SHP77 treated with DMSO at 0.1 percent for 48 hours (cell line): ENCODE measurements around the gene DHX35.

Source experiments
- DNase-seq: peaks from one replicate; lab custom pipeline; 2025; lab: John Stamatoyannopoulos, UW

DHX35 gene, protein sequence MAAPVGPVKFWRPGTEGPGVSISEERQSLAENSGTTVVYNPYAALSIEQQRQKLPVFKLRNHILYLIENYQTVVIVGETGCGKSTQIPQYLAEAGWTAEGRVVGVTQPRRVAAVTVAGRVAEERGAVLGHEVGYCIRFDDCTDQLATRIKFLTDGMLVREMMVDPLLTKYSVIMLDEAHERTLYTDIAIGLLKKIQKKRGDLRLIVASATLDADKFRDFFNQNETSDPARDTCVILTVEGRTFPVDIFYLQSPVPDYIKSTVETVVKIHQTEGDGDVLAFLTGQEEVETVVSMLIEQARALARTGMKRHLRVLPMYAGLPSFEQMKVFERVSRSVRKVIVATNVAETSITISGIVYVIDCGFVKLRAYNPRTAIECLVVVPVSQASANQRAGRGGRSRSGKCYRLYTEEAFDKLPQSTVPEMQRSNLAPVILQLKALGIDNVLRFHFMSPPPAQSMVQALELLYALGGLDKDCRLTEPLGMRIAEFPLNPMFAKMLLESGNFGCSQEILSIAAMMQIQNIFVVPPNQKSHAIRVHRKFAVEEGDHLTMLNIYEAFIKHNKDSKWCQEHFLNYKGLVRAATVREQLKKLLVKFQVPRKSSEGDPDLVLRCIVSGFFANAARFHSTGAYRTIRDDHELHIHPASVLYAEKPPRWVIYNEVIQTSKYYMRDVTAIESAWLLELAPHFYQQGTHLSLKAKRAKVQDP

DNA sequence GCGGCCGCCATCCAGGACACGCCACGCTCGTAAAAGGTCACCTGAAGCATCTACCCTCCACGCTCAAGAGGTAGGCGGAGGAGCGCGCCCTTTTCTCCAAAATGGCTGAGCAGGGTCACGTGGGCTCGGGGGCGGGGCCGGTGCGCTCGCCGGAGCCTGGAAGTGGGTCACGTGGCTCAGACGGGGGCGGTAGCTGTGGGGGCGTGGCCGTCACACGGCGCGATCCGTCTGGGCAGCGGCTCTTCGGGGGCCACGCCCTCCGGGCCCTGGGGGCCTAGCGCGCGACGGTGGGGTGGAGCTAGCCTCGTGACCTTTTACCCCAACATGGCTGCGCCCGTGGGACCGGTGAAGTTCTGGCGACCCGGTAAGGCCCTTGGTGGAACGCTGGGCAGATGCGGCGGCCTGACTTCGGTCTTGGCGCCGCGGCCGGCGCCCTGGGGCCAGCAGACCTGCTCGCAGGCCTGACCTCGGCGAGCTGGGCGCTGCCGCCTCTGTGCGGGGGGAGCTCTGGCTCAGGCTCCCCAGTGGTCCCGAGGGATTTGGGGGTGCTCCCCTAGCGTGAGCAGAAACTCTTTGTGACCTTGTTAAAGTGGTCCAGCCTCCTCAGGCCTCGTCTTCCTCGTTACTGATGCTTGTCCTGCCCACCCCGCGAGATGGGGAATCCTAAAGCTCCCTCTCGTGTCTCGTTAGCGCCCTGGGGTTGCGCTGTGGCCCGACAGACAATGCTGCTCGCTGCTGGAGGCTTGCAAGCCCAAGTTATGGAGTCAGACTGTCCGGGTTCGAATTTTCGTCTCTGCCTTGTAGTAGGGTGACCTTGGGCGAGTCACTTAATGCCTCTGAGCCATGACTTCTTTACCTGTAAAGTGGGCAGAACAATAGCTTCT is at the start of gene DHX35:
Gene DHX35, plus strand, starts transcription at position 301 of the 884 bp plus-strand sequence. Its CDS starts 24 bp downstream, at position 325.
- DNase-seq: peak; percentile 67

DNA sequence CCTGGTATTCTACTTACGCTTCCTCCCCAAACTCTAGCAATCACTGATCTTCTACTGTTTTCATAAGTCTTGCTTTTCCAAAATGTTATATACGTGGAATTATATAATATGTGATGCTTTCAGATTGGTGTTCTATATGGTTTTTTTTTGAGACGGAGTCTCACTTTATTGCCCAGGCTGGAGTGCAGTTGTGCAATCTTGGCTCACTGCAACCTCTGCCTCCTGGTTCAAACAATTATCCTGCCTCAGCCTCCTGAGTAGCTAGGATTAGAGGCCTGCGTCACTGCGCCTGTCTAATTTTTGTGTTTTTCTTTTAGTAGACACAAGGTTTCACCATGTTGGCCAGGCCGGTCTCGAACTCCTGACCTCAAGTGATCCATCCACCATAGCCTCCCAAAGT is 46.8 kb upstream of the DHX35 start:
- no peak for DNase-seq

DNA sequence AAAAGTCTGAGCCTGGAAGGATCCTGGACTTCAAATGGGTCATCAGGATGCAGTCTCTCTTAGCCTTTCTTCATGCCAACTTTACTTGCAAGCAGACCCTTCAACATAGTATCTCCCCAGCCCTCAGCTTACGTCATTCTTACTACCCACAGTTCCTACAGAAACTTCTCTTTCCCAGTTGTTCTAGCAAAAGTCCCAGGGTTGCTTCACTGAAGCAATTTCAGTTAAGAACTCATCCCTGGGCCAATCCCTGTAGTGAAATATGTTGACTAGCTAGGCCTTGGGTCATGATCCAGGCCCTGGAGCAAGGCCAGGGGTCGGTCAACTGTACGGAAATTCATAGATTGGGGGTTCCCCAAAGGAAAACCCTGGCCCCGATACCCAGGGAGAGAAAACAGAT is 44.5 kb upstream of the DHX35 start:
- DNase-seq: no peak

DNA sequence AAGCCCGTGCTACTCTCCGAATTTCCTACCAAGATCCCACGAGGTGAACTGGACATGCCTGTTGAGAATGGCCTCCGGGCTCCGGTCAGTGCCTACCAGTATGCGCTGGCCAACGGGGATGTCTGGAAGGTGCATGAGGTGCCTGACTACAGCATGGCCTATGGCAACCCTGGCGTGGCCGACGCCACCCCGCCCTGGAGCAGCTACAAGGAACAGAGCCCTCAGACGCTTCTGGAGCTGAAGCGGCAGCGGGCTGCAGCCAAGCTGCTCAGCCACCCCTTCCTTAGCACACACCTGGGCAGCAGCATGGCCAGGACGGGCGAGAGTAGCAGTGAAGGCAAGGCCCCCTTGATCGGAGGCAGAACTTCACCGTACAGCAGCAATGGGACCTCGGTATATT is 44.0 kb upstream of the DHX35 start:
- DNase-seq: no peak

DNA sequence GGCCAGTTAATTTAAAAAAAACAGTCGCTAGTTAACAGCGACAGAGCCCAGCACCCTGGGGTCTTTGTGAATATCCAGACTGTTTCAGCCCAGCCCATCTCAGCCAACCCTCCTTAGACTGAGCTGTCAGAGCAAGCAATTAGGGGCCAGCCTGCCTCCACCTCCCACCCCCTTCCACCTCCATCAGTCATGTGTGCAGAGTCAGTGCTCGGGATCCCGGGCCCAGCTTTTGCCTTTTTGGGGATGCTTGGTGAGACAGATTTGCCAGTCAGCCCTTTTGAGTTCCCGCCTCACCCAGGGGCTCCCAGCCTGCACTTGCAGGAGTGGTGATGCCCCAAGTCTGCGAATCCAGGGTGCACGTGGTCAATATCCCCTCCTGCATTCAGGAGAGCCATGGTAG is 42.5 kb upstream of the DHX35 start:
- no peak for DNase-seq

DNA sequence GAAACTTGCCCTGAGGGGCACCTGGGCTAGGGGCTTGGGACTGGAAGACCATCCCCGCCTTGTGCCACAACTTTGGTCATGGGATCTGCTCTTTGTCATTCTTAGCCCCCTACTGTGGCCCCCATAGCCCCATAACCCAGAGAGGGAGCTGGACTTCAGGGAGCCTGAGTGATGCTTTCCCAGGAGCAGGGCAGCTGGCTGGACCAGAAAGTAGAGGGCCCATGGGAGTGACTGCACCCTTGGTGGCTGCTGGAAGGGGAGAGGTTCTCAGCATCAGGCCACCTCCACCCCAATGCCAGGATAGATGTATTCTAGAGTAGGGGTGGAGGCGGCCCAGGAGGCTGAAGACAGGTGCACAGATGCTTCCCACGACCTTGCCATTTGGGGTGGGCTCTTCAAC is 41.7 kb upstream of the DHX35 start:
- DNase-seq: no peak

DNA sequence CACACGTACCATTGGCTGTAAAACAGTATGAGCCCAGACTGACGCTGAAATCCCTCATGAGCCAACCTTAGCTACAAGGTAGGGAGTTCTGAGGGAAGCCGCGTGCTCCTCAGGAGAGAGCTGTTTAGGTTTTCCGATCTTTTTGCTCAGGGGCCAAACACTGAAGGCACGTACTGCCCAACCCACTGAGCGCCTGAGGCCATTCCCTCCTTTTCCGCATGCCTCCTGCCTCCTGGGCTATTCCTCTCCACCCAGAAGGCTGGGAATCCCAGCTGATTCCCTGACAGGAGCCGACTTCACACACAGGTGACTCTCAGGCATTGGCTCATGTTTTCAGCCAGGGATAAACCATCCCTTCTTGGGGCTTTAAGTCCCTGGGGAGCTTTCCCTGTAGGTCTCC is 41.3 kb upstream of the DHX35 start:
- no peak for DNase-seq

DNA sequence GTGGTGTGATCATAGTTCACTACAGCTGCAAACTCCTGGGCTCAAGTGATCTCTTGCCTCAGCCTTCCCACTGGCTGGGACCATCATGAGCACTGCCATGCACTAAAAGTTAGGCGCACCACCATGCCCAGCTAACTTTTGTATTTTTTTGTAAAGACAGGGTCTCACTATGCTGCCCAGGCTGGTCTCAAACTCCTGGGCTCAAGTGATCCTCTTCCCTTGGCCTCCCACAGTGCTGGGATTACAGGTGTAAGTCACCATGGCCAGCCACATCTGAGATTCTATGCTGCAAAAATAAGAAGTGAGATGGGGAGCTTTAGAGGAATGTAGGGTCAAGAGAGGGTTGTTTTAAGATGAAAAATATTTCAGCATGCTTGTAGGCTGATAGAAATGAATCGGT is 37.4 kb upstream of the DHX35 start:
- no peak for DNase-seq

DNA sequence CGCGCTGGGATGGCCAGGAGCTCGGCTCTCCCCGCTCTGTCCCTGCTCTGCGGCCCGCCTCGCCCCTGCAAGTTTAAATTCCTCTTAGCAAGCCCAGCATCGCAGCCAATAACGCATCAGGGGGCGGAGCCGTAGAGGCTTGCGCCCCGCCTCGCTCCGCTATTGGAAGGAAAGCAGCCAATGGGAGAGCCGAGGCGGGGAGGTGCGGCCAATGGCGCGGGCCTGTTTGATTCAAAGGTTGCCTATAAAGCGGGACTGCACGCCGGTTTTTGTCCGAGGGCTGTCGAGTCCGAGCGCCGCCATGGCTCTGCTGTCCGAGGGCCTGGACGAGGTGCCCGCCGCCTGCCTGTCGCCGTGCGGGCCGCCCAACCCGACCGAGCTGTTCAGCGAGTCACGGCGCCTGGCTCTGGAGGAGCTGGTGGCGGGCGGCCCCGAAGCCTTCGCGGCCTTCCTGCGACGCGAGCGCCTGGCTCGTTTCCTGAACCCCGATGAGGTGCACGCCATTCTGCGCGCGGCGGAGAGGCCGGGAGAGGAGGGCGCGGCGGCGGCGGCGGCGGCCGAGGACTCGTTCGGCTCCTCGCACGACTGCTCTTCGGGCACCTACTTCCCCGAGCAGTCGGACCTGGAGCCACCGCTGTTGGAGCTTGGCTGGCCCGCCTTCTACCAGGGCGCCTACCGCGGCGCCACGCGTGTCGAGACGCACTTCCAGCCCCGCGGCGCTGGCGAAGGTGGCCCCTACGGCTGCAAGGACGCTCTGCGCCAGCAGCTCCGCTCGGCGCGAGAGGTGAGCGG is 35.8 kb upstream of the DHX35 start, which contains the start of gene FAM83D:
Gene FAM83D, plus strand, starts transcription at position 276 of the 792 bp plus-strand sequence. Its CDS starts 26 bp downstream, at position 302.
- DNase-seq: peak; percentile 96

DNA sequence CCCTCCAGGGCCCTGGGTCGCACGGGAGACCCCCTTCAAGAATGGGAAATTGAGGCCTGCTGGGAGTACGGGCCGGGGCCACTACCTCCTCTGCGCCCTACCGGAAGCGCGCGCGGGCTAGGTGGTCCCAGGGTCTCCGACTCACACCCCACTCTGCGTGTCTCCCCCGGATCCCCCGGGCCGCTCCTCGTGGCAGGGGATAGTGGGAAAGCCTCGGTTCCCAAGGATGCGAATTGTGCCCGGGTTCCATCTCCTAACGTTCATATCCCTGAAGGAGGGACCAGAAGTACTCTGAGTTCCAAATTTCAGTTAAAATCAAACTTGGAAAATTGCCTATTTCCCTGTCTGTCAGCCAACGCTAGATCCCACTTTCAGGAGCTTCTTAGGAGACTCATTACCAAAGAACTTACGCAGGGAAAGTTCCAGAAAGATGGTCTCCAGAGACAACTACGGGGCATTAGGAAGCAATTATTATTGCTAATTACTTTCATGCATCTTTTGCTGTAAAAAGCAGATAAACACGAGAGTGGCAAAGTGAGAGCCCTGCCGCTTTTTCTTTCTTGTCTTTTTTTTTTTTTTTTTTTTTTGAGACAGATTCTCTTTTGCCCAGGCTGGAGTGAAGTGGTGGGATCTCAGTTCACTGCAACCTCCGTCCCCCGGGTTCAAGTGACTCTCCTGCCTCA is 35.1 kb upstream of the DHX35 start:
- DNase-seq: no peak

DNA sequence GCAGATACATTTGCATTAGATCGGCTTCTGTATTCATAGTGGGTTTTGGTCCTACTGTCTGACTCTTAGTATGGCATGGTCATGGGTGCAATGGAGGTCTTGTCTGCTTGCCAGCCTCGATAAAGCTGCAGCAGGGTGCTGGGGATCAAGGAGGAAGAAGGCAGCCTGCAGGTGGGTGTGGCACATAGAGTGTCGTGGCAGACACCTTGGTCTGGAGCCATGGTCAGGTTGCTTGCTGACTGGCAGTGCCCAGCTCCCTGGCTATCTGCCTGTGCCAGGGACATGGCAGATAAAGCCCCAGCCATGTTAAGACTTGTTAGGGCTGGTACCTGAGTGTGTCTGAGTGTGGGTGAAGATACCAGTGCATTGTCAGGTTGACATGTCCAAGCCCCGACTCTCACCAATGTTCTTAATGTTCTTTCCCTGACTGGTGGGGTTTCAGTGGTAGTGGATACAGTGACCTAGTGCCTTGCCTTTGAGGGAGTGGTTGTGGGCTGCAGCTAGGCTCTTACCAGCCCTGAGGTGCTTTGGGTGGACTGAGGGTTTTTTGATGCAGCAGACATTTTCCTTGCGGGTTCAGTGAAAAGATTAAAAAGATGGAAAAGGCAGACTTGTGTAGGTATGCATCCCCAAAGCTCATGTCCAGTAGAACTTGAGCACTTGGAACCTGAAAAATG is 34.1 kb upstream of the DHX35 start:
- DNase-seq: no peak

DNA sequence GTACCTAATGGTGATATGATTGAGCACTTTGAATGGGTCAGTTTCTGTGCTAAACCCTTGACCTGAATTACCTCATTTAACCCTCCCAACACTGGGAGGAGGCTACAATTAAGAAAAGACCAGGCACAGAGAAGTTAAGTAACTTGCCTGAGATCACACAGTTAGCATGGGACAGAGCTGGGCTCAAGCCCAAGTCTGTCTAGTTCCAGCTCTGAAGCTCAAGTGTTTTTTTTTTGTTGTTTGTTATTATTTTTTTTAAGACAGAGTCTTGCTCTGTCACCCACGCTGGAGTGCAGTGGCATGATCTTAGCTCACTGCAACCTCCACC is 31.9 kb upstream of the DHX35 start:
- no peak for DNase-seq

DNA sequence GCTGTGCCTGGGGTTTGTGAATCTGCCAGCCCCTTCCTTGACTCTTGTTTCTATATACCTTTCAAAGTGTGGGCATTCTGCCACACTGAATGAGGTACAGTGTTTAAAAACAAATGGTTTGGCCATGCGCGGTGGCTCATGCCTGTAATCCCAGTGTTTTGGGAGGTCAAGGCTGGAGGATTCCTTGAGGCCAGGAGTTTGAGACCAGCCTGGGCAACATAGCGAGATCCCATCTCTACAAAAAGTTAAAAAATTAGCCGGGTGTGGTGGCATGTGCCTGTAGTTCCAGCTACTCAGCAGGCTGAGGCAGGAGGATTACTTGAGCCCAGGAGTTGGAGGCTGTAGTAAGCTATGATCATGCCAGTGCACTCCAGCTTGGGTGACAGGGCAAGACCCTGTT is 30.2 kb upstream of the DHX35 start:
- DNase-seq: no peak

DNA sequence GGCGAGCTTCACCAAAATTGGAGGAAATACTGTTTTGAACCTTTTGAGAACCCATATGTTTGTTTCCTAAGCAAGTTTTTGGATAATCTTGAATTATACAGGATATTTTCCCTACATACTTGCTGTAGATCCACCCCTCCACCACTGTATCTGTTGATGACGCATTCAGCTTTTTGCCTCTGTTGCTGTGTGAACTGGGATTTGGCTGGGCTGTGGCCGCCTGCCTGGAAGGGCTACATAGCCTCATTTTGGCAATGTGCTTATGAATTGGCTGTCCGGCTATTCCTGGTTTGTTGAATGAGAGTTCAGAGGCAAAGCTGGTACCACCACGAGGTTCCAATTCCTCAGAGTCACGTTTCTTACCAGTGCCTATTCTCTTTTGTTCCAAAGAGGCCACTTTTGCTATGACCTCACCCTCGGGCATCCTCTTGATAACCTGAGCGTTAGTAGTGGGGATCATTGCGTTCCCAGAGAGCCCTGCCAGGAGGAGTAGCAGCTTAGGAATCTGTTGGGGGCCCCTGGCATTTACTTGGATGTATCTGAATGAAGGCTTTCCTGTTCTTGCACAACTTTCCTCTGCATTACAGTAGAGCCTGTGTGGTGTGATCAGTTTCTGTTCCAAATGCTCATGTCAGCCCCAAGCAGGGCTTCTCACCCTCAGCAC is 29.6 kb upstream of the DHX35 start:
- no peak for DNase-seq

DNA sequence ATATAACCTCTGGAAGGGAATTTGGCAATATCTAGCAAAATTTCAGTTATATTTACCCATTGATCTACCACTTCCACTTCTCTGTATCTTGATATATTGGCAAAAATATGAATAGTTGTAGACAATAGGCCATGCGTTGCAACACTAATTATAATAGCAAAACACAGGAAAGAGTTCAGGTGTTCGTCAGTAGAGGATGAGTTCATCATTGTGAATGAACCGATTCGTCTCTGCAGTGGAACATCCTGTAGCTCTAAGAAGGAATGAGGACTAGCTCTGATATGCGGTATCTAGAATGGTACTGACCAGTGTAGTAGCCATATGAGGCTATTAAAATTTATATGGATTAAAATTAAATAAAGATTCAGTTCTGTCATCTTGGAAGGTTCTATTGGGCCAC is 27.6 kb upstream of the DHX35 start:
- no peak for DNase-seq

DNA sequence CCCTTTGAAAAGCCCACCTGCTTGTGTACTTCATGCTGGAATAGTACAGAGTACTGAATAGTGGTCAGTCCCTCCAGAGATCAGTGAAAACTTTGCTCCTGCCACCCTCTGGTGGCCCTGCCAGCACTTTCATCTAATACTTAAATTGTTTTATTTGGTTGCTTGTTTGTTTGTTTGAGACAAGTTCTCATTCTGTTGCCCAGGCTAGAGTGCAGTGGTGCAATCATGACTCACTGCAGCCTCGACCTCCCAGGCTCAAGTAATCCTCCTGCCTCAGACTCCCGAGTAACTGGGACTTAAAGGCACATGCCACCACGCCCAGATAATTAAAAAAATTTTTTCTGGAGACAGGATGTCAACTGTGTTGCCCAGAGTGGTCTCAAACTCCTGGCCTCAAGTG is 26.9 kb upstream of the DHX35 start:
- DNase-seq: no peak

DNA sequence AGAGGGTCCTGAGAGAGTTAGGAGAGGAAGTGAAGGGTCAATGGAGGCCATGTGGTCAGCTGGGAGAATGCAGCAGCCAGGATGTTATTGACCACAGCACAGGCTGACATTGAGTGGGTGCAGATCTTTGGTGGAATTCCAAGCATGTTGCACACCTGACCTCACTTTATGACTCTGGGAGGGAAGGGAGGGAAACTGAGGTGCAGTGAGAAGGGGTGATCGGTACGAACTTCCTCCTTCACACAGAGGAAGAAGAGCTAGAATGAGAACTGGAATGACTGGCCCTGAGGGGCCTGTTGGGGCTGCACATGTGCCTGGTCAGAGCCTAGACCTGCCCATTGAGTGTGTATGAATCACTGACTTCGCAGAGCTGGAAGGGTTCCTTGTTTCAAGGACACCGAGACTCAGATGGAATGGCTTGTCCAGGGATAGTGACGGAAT is 26.2 kb upstream of the DHX35 start:
- DNase-seq: no peak

DNA sequence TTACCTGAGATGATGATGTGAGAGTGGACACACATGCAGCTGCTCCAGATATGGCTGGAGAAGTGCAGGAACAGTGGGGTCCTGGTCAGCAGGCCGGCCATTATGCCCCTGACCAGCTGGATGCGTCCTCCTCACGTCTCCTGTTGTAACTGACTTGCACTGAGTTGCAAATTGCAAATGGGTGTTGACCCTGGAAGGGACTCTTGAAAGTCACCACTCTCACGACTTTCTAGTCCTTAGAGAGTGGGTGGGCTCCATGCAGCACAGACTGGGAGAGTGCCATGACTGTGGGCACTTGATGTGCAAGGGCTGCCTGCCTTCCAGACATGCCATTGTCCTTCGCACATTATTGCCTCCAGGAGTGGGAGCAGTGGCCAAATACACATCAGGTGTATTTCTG is 25.1 kb upstream of the DHX35 start:
- DNase-seq: no peak

DNA sequence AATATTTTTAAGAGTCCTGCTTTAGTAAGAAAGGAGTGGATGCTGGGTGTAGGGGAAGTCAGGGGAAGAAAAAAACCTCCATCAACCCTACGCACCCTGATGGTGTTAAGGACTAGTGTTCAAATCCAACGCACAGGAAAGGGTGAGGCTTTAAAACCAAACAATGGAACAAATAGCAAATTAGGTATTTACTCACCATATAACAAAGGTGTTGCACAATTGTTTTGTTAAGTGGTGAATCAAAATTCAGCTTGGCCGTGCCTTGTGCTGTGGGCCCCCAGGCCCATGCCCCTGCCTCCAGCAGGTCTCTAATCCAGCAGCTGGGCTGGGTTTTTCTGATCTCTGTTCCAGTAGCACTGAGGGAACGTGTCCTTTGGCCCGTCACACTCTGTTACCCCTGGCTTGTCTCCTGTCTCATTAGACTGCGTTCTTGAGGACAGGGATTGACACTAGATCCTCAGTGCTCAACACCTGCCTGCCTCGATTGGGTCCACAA is 24.1 kb upstream of the DHX35 start:
- no peak for DNase-seq

DNA sequence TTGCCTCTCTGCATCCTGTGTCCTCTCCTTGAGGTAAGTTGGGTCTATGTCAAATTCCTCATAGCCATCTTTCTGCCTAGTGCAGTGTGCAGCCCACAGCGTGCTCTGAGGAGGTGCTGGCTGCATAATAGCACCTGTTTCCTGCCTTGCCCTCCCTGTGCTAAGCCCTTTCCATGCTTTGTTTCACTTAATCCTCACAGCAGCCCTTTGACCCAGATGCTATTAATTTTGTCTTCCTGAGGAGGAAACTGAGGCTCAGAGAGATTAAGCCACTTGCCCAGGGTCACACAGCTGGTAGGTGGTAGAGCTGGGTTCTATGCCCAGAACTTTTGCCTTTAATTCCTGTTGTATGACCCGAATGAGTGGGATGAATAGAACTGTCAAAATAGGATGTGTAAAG is 22.5 kb upstream of the DHX35 start:
- DNase-seq: no peak
